Astrocyte of the cerebellum (primary cell): ENCODE measurements around the gene EIF4E1B.

Source experiments
- DNase-seq: peaks from one replicate; pipeline ENCODE4 v3.0.0-alpha.2; 2011; ENCODE audit warnings: low read depth
- H3K4me3 ChIP-seq: 2 replicates; pipeline ENCODE4 v1.5.1; 2011; ENCODE audit warnings: mild to moderate bottlenecking, low read depth, low read length, moderate library complexity
- CTCF ChIP-seq: IDR thresholded peaks from 2 replicates; pipeline ENCODE4 v1.5.1; 2012; ENCODE audit warnings: low read length, low read depth, moderate library complexity, mild to moderate bottlenecking; ENCODE audit errors: missing control alignments
- in situ Hi-C: cut with HindIII; loops from 2 replicates; pipeline ENCODE4 v1.10.0; 2017; ENCODE audit warnings: low sequenced_read_pairs

The EIF4E1B gene

GRCh38 chr5:176654856-176655255 is 24.4 kb downstream of the EIF4E1B start:
- in situ Hi-C loops: no loop called here
- no peak for DNase-seq
- no peak overlapping the region for H3K4me3 ChIP-seq
- TF ChIP-seq CTCF: no peak

GRCh38 chr5:176656467-176656990 is 26.1 kb downstream of the EIF4E1B start:
- no peak overlapping the region for H3K4me3 ChIP-seq
- no peak for DNase-seq
- TF ChIP-seq CTCF: no peak
- in situ Hi-C loops: no loop called here

DNA sequence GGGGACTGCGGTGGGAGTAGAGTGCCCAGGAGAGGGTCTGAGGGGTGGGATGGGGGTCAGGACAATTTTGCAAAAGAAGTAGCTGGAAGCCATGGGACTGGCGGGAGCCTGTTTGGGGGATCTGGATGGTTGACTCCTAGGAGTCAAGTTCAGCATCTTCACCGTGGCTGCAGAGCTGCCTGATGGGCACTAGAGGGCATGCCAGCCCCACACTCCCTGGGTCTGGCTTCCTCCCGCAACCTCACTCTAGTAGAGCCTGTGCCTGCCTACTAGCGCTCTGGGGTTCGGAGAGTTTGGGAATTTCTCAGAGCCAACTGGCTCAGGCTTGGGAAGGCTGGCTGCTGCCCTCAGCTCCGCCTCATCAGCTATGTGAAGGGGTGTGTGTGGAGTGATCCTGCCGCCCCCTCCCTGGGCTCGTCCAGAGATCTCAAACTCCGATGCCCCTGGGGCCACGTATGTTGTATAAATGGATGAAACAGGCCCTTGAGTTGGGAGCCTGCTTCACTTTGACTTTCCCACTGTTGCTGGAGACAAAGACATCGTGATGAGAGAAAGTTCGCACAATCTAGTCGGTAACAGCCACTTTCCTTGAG is 27.6 kb downstream of the EIF4E1B start:
- no peak overlapping the region for H3K4me3 ChIP-seq
- TF ChIP-seq CTCF: peak; percentile 87
- in situ Hi-C loops: no loop called here
- peak; percentile 50 for DNase-seq

DNA sequence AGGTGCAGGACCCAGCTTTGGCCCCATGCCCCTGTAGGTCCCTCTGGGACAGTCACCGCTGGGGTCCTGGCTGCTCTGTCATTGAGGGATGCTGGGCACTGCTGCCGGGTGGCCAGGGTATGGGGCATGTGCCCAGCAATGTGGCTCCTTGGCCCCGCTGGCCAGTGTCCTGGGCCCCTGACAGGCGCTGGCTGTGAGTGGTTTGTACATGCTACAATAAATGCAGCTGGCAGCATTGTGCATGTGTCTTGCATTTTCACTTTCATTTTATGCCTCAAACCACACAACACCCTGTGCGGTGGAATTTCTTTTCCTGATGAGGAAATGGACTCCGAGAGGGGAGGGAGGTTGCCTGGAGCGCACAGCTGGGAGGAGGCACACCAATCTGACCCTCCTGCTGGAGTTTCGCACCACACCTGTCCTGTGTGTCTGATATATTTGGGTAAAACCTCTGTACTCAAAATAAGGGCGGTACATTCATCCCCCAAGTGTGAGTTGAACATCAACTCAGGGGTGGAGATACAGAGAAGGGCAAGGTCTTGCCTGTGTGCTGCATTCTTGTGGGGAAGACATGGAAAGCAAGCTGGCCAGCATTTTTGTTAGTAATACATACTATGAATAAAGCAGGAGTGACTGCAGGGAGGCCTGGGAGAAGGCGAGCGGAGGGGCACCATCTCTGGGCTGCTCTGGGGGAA is 28.5 kb downstream of the EIF4E1B start:
- peak; percentile 66 for DNase-seq
- in situ Hi-C loops: no loop called here
- TF ChIP-seq CTCF: no peak
- no peak overlapping the region for H3K4me3 ChIP-seq

GRCh38 chr5:176659512-176659839 is 29.0 kb downstream of the EIF4E1B start:
- TF ChIP-seq CTCF: no peak
- DNase-seq: no peak
- in situ Hi-C loops: no loop called here
- H3K4me3 ChIP-seq: no peak overlapping the region

DNA sequence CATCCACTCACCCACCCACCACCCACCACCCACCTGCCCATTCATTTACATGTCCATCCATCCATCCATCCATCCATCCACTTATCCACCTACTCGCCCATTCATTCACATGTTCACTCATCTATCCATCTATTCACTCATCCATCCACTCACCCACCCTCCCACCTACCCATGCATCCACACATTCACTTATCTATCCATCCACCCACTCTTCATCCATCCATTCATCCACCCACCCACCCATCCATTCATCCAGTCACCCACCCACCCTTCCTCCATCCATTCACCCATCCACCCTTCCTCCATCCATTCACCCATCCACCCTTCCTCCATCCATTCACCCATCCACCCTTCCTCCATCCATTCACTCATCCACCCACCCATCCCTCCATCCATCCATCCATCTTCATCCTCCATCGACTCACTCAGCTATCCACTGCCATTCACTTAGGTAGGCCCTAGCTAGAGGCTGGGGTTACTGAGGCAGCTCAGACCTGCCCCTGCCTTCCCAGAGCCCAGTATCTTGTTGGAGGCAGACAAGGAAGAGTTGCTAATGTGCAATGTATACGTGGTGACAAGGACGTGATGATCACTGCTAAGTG is 29.5 kb downstream of the EIF4E1B start:
- DNase-seq: no peak
- no peak for TF ChIP-seq CTCF
- H3K4me3 ChIP-seq: no peak overlapping the region
- in situ Hi-C loops: no loop called here
